Measurements from ENCODE around the gene IGF2BP1.
"Not testable (repeated sequence)": the region's sequence is repeated elsewhere in the genome, so short reads cannot be mapped to it uniquely, and the experiment has no call there.

Gene IGF2BP1

DNA sequence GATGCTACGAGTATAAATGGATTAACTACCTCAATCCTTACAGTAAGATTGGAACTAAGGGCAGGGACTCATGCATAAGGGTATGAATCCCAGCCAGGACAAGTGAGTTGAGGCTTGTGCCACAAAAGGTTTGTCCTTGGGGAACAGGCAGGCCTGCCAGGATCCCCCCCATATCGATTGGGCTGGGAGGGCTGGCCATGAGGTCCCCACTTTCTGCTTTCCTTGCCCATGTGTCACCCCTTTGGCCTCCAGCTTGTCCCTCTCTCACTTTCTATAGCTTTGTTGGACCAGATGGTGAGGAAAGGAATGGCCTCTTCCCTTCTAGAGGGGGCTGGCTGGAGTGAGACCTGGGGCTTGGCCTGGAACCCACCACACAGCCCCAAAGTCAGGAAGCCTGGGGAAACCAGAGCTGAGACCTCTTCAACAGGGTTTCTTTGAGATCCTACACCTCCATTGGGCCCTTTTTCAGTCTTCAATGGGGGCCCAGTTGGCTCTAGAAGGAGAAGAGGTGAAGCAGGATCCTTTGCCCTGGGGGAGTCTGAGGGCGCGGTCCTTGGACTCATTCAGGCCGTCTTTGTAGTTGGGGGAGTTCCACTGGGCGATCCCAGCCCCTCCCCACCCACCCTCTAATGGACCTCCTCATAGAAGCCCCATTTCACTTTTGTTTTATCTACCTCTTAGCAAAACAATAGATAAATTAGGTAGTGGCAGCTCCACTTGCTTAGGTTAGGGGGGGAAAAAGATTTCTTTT lies 57.3 kb downstream of the IGF2BP1 start:
- DNase-seq (ENCODE audit: low read depth, low spot score), result no peak

DNA sequence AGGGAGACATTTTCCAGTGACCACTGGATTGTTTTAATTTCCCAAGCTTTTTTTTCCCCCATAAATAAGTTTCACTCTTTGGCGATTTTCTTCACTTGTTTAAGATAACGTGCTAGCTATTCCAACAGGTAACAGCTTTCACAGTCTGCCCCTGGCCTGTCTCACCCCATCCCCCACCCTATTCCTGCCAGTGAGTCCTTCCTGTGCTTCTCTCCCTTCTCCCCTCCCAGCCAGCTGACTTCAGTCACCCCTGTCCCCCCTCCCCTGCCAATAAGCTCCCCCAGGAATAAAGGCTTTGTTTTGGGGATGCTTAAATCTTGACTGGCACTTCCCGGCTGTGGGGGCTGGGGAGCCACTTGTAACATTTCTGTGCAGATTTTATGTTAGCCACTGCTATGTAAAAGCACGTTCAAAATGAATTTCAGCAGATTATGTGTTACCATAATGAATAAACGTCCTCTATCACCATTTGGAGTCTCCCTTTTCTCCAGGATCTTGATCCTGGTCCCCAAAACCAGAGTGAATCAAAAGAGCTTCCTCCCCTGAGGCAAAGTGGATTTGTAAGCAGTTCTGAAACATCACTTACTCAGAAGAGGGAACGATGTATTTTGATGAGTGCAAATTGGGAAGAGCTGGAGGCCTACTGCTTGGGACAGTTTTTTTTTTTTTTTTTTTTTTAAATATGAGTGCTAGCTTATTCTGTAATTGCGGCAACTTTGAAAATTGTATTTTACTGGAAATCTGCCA lies 58.2 kb downstream of the IGF2BP1 start:
- DNase-seq (ENCODE audit: low read depth, low spot score), result no peak

DNA sequence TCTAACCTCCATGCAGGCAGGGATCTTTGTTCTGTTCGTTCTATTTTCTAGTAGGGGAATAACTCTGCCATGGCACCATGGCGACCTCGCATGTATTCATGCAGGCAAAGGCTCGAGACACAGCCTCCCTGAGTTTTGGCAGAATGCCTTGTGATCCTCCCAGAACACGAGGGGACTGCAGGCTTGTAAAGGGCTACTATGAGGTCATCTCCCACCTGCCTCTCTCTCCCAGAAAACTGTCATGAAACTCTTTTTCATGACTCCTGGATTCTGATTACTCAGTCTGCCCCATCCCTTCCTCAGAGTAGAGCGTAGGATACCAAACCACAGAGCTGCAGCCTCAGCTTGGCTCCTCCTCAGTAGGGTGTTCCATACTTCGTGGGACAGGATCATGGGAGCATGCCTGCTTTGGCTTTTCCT lies 64.3 kb downstream of the IGF2BP1 start:
- DNase-seq (ENCODE audit: low read depth, low spot score), result no peak

DNA sequence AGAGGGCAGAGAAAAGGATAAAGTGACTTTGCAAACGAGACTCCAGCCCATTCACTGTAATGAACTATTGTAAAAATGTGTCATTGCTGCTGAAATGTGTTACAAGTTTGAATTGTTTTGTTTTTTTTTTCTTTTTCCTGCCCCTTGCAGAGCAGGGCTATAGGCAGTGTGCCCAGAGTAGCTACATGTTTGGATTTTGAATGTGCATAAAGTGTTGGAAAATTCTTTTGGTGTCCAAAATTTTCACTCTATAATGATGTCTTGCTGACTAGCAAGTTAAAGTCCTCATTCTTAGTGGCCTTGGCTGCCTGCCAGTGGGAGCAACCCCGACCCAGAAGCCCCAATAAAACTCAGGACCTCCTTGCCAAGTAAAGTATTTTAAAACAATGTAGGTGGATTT lies 66.5 kb downstream of the IGF2BP1 start:
- no peak for DNase-seq (ENCODE audit: low read depth, low spot score)

DNA sequence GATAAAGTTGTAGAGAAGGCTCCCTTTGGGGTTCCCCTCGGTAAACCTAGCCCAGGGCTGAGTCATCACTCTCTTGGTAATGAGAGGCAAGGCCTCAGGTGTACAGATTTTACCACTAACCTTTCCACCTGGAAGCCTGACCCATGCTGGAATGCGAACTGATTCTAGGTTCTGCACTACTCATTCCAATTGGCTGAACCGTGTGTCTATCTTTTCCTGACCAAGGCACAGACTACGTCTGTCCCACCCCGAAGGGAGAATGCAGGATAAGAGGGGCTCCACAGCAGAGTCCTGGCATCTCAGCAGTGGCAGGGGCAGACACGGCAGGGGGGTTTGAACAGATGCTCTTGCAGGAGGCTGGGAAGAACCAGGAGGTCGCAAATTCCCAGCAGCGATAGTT lies 70.0 kb downstream of the IGF2BP1 start:
- no peak for DNase-seq (ENCODE audit: low read depth, low spot score)

DNA sequence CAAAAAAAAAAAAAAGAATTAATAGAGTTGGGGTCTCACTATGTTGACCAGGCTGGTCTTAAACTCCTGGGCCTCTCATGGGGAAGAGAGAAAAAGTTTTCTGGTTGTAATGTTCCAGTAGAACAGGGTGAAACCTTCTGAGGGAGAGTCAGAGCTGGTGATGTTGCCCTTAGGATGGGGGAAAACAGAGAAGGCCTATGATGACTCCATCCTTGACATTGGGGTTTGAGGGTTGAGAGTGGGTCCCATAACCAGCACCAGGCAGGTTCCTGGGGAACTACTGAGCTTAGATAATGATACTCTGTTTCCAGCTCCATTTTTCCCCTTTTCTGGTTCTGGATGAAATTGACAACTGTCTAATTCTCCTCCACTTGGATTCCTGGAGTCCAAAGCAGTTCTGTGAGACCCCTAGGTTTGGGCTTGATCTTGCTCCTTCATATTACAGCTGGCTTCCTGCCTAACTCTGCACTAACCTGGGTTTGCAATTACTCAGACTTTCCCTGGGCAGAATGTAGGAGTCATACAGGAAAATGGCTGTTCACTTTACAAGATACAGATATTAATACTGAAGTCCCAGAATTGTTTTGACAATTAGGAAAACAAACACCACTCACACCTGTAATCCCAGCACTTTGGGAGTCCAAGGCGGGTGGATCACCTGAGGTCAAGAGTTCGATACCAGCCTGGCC lies 72.5 kb downstream of the IGF2BP1 start:
- DNase-seq (ENCODE audit: low read depth, low spot score), result no peak

DNA sequence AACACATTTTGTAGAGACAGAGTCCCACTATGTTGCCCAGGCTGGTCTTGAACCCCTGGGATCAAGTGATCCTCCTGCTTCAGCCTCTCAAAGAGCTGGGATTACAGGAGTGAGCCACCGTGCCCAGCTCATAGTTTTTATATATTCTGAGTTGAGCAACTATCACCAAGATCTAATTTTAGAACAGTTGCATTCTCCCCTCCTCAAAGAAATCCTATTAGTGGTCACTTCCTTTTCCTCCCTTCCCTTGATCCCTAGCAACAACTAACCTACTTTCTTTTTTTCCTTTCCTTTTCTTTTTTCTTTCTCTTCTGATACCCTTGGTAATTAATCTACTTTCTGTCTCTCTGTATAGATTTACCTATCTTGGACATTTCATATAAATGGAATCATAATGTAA lies 73.9 kb downstream of the IGF2BP1 start:
- DNase-seq (ENCODE audit: low read depth, low spot score), result no peak

DNA sequence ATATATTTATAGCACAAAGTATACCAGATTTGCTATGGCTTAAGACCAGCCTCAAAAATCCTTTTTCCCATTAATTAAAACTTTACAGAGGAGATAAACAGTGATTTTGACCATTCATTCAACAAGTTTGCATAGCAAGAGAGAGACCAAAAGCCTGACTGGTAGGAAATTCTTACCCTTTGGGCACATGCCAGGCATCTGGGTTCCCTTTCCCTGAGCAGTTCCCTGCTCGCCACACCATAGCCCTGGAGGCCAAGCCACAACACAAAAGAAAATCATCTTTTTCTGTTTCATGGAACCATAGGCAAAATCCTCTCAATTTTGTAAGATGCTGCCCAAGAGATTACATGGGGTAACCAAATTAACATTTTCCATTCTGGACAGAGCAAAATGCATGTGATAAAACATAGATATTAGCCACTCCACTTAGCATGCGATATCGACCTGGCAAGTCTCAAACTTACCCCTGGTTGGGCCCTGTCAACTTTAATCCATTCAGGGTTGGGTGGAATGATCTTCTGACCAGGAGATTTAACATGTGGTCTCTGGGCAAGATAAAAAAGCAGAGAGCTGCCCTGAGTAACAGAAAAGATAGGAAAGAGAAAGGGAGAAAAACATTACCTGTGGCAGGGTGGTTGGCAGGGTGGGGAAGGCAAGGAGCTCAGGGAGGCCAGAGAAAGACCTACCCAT lies 77.8 kb downstream of the IGF2BP1 start:
- no peak for DNase-seq (ENCODE audit: low read depth, low spot score)

DNA sequence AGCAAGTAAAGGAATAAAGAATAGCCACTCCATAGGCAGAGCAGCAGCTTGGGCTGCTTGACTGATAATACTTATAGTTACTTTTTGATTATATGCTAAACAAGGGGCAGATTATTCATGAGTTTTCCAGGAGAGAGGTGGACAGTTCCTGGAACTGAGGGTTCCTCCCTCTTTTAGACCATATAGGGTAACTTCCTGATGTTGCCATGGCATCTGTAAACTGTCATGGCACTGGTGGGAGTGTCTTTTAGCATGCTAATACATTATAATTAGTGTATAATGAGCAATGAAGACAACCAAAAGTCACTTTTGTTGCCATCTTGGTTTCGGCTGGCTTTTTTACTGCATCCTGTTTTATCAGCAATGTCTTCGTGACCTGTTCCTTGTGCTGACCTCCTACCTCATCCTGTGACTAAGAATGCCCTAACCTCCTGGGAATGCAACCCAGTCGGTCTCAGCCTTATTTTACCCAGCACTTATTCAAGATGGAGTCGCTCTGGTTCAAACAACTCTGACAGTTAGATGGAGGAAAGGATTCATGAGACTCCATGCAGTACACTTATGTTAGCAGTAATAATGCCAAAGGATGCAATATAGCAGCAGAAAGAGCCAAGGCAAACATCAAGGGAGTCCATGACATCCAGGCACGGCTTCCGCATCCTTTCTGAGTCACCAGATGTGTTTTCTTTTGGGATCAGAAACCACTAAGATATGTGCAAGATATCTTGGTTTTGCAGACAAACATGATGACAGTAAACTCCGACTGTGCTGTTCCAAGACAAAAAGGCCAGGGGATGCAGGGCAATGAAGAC lies 79.6 kb downstream of the IGF2BP1 start:
- no peak for DNase-seq (ENCODE audit: low read depth, low spot score)

DNA sequence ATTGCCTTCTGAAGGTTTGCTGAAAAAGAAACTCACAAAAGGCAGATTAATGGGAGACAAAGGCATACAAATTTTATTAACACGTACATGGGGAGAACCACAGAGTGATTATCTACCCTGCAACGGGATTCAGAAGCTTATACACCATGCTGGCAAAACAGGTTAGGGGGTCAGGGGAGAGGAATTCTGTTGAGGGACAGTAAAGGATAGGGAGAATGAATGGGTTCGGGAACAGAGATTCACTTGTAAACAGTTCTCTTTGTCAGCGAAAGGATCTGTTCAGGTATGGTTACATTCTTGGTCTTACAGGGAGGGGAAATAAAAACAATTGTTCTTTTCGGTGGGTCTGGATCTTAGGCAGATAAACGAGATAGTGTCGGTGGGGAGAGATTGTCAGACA lies 81.1 kb downstream of the IGF2BP1 start:
- DNase-seq (ENCODE audit: low read depth, low spot score), result no peak

DNA sequence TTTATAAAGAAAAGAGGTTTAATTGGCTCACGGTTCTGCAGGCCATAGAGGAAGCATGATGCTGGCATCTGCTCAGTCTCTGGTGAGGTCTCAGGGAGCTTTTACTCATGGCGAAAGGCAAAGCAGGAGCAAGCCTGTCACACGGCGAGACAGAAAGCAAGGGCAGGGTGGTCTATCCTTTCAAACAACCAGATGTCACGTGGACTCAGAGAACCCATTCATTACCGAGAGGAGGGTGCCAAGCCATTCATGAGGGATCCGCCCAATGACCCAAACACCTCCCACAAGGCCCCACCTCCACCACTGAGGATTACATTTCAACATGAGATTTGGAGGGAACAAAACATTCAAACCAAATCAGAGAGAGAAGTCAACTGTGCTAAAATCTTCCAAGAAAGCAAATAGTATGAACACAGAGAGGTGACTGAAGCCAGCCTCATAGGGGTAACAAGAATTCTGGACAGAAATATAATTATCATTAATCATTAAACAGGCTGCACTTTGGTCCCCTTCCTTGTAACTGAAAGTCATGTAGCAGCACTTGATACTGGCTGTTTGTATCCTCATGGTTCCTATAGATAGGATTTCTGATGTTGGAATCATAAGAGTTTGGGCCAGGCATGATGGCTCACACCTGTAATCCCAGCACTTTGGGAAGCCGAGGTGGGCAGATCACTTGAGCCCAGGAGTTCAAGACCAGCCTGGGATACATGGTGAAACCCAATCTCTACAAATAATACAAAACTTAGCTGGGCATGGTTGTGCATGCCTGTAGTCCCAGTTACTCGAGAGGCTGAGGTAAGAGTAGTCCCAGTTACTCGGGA lies 82.9 kb downstream of the IGF2BP1 start:
- DNase-seq (ENCODE audit: low read depth, low spot score), result no peak

DNA sequence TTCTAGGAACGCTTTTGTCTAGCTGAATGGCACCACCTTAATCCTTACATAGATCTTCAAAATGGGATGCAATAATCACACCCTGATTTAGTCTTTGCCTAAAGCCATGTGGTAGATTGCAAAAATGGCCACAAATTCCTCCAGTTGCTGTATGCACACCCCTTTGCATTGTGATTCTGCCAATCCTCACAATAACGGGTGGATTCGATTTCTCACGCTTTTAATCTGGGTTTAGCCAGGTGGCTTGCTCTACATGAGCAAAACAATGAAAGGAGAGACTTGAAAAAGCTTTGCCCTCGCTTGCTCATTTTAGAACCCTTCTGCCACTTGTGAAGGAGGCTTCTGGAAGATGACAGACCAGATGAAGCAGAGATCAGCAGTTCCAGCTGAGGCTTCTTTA lies 85.0 kb downstream of the IGF2BP1 start:
- DNase-seq (ENCODE audit: low read depth, low spot score), result no peak

DNA sequence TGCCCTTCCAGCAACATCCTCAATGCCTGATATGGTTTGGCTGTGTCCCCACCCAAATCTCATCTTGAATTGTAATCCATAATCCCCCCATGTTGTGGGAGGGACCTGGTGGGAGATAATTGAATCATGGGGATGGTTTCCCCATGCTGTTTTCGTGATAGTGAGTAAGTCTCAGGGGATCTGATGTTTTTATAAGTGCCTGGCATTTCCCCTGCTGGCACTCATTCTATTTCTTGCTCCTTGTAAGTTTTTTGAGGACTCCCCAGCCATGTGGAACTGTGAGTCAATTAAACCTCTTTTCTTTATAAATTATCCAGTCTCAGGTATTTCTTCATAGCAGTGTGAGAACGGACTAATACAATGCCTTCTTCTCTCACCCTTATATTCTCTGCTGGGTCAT lies 87.9 kb downstream of the IGF2BP1 start:
- not testable (repeated sequence) for DNase-seq (ENCODE audit: low read depth, low spot score)

DNA sequence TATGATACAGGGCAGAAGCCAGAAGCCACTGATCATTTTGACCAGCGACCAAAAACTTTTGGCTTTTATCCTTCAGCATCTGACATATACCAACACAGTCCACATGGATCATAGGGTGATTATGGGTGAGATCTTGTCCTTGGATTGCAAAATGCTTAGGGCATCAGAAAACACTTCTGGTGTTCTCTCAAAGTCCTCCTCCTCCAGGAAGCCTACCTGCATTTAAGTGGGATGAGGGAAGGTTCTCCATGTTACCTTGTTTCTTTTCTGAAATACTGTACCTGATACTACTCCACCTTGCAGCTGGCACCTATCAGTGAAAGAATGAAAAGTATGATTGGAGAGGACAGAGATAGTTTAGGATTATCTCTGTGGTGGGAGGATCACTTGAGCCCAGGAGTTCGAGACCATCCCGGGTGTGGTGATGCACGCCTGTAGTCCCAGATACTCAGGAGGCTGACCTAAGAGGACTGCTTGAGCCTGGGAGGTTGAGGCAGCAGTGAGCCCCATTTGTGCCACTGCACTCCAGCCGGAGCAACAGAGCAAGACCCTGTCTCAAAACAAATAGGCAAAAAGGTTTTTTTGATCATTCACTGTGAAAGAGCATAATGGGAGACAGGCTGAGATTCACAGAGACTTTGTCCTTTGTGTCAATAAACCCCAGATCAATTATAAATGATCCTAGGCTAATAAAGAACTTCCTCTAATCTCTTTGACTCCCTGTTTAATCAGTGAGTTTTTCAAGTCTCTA lies 88.6 kb downstream of the IGF2BP1 start:
- no peak for DNase-seq (ENCODE audit: low read depth, low spot score)

DNA sequence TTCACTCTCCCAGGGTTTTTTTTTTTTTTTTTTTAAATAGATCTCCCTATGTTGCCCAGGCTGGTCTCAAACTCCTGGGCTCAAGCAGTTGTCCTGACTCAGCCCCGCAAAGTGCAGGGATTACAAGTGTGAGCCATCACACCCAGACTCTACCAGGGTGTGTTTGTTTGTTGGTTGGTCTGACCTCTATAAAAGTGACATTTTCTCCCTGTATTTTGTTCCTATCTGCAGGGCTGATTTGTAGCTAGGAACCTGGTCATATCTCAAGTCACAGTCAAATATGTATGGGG lies 89.1 kb downstream of the IGF2BP1 start:
- no peak for DNase-seq (ENCODE audit: low read depth, low spot score)

DNA sequence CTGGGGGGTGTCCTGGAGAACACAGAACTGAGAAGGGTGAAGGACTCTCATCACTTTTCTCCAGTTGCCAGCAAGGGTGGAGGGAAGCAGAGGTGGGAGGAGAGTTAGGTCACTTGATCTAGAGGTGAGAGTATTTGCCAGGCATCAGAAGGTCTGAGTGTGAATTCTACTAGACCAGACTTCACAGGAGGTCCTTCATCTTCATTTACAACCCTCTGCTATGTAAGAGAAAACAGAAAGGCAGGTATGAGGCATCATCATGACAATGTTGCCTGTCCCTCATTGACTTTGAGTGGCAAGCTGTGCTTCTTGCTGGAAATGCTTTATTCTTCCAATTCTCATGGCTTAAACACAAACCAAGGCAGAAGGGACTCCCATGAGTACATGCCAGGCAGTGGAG lies 89.5 kb downstream of the IGF2BP1 start:
- DNase-seq (ENCODE audit: low read depth, low spot score), result no peak

DNA sequence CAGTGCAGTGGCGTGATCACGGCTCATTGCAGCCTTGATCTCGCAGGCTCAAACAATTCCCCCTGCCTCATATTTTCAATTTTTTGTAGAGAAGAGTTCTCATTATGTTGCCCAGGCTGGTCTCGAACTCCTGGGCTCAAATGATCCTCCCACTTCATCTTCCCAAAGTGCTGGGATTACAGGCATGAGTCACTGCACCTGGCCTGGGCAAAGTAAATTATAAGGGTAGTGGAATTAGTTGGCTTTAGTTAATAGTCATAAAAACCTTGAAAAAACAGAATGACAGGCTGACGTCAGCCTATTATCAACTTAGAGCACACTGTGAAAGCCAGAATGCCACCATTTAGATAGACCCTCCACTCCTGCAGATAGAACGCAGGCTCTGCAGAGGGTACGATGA lies 91.9 kb downstream of the IGF2BP1 start:
- no peak for DNase-seq (ENCODE audit: low read depth, low spot score)

DNA sequence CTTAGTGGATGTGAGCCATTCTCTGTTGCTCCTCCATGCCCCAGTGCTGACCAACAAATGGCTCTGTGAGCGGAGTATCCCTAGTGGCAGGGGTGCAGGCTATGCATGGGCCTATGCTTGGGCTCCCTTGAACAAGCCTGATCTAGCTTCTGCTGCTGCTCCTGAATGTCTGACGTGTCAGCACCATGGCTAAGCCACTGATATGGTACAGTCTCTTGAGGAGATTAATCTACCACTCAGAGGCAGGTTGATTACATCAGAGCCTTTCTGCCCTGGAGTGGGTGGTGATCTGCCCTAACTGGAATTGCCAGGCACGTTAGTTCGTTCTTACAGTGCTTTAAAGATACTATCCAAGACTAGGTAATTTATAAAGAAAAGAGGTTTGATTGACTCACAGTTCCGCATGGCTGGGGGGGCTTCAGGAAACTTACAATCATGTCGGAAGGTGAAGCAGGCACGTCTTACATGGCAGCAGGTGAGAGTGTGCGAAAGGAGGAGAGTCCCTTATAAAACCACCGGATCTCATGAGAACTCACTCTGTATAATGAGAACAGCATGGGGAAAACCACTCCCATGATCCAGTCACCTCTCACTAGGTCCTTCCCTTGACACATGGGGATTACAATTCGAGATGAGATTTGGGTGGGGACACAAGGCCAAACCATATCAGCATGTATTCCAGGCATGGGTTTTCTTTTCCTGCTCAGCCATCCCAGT lies 93.9 kb downstream of the IGF2BP1 start:
- no peak for DNase-seq (ENCODE audit: low read depth, low spot score)

DNA sequence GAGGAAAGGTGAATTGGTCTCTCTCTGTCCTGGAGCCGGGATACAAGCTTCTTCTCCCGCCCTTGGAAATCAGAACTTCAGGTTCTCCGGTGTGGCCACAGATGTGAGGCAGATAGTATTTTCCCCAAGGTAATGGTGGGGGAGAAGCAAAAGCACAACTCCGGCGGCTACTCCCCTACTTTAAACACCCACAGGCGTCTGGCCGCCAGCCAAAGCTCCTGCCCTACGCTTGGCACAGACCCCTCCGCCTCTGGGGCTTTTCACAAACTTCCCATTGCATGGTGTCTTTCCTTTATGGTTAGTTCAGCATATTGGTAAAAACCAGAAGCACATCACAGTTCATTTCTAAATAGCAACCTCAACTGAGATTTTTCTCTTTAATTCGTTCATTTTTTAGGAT lies 95.9 kb downstream of the IGF2BP1 start:
- no peak for DNase-seq (ENCODE audit: low read depth, low spot score)

Data from iPS DF 19.7 (cell line).